Islet of Langerhans (tissue), 1 donor: ENCODE data around the gene PODXL2.
A peak's percentile ranks its signal among the peaks of the same experiment; 100 is the strongest.

Source experiments
- FAIRE-seq: peaks from one replicate; lab custom pipeline; 2011; peaks lifted over from hg19 to GRCh38; lab: Jason Lieb, UNC

Gene PODXL2

DNA sequence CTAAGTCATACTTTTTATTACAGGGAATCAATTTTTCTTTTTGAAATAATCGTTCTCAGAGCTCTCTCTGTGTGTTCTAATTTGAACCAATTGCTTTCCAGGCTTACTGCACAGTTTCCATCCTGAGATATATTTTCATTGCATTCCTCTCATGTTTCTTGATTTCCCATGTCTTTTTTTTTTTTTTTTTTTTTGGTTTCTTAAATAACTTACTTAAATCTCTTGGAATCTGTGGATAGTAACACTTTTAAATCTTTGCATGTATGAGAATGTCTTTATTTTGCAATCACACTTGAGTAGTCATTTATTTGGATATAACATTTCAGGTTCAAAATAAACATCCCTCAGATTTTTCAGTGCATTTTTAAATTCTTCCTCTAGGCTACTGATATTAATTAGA, 29.2 kb downstream of the PODXL2 start:
- peak; percentile 9 for FAIRE-seq

DNA sequence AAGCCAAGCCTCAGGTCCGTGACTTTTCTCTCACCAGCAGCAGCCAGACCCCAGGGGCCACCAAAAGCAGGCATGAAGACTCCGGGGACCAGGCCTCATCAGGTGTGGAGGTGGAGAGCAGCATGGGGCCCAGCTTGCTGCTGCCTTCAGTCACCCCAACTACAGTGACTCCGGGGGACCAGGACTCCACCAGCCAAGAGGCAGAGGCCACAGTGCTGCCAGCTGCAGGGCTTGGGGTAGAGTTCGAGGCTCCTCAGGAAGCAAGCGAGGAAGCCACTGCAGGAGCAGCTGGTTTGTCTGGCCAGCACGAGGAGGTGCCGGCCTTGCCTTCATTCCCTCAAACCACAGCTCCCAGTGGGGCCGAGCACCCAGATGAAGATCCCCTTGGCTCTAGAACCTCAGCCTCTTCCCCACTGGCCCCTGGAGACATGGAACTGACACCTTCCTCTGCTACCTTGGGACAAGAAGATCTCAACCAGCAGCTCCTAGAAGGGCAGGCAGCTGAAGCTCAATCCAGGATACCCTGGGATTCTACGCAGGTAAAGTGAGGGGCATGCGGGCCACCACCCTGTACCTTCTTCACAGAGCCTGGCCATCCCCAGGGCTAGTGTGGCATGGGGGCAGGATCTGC, 31.8 kb downstream of the PODXL2 start:
- no peak for FAIRE-seq

DNA sequence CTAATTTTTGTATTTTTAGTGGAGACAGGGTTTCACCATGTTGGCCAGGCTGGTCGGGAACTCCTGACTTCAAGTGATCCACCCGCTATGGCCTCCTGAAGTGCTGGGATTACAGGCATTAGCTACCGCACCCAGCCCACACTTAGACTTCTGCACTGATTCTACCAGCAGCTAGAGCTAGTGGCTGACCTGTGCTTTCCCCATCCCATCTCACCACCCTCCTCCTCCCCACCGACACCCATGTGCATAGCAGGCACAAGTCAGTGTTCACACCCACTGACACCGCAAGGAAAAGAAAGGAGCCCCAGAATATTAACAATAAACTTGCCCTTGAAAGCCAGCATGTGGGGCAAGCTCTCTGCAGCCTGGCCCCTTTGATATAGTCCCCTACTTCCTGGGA, 32.6 kb downstream of the PODXL2 start:
- FAIRE-seq: no peak

DNA sequence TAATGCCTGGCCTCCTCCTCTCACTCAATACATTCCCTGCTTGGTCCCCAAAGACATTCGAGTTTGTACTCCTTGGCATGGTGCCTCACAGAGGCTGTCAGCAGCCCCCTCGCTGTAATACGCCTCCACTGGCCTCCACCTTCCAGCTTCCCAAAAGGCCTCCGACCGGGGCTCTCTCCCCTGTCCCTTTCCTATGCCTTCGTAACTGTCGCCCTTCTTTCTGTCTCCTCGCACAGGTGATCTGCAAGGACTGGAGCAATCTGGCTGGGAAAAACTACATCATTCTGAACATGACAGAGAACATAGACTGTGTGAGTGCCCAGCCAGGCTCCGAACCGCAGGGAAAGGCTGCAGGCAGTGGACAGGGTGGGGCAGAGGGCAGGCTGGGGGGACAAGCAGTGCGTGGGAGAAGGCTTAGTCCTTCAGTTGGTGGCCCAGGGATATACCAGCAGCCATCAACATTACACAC, 33.0 kb downstream of the PODXL2 start:
- FAIRE-seq: no peak

DNA sequence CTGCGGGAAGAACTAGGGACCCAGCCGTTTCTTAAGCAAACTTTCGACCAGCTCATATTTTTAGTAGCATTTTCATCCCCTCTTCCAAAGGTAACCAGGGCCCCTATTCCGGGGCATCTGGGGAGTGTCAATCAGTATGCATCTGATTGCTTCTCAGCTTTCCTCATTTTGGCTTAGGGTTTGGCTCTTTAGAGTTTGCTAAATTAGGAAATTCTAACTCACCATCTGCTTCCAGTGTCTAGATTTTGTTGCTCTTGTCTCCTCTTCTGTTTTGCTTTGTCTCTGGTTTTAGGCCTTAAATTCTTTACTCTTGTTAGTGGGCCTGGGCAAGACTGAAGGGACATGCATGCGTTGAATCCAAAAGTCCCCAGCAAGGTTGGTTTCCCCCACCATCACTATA, 34.2 kb downstream of the PODXL2 start:
- FAIRE-seq: no peak

DNA sequence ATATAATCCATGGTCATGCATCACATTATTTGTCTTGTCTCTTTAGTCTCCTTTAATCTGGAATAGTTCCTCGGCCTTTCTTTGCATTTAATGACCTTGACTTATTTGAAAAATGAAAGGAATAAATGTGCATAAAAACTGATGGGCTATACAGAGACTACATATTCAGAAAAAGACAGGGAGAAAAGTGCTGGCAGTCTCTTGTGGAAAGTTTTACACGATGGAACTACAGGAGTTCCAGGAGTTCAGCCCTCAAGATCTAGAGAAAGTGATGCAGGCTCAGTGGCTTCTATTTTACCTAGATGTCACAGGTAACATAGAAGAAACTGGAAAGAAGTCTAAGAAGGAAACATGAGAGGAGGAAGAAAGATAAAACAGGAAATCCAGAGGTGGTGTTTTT, 36.2 kb downstream of the PODXL2 start:
- FAIRE-seq: no peak

DNA sequence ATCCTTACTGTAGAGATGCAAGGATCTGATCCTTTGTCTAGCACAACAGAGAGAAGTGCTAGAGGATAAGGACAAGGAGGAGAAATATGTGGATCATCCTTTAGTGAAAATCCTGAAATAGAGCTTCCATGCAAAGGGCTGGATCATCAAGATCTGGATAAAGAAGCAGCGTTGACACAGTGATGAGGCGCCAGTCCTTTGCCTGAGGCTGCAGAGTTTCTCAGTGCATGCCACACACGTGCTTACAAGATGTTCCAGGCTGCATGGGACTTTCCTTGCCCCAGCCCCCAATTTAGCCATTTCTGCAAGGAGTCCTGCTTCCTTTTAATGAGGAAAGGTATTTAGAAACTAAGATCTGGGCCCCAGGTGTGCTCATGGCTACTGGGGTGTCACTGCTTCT, 36.6 kb downstream of the PODXL2 start:
- no peak for FAIRE-seq

DNA sequence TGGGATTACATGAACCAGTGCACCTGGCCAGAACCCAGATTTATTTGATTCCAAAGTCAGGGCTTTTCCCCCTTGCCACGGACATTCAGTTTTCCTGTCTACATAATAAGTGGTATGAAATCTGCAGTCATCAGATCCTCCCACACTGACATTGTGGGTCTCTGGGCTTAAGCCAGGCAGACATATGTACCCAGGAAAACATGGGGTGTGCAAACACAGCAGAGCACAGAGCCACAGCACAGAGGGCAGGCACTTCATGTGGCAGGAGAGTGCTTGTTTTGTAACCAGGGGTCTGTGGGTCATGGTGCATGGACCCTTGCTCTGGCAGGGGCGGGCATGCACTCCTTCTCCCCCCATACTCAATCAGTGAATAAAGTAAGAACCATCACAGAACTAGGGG, 37.7 kb downstream of the PODXL2 start:
- FAIRE-seq: no peak

DNA sequence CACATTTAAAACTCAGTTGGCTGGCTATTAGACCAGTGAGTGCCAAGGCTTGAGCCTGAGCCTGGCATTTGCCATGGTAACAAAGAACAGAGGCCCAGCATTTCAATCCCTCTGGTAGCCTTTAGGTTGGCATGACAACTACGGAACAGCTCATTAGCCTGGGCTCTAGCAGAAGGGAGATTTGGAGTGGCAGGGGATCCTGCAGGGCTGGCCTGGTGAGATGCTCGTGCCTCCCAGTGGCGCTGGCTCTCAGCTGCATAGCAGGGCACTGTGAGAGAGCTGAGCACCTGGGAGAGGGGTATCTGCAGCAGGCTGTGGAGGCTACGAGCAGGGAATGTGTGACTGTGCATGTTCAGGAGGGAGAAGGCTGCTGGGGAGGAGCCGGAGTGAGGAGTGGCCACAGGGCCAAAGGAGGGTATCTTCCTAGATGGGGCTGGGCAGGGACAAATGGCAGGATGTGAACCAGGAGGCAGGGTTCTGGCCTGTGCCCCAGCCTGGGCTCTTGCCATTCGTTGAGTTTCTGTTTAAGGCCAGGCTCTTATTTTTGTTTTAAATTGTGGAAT, 38.2 kb downstream of the PODXL2 start:
- FAIRE-seq: no peak

DNA sequence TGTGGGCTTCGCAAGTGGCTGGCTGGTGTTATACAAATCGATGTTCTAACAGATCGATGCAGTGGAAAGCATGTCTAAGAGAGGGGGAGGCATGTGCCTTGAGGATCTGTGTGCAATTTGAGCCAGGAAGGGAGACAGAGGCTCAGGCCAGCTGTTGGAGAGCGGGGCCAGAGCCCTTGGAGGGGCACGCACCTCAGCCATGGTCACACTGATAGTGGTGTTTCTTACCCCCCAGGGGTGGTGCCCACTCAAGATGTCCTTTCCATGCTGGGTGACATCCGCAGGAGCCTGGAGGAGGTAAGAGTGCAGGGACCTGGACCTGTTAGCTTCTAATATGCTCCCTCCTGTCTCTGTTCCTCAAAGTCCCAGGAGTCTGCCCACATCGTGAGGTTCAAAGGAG, 39.9 kb downstream of the PODXL2 start:
- FAIRE-seq: no peak

DNA sequence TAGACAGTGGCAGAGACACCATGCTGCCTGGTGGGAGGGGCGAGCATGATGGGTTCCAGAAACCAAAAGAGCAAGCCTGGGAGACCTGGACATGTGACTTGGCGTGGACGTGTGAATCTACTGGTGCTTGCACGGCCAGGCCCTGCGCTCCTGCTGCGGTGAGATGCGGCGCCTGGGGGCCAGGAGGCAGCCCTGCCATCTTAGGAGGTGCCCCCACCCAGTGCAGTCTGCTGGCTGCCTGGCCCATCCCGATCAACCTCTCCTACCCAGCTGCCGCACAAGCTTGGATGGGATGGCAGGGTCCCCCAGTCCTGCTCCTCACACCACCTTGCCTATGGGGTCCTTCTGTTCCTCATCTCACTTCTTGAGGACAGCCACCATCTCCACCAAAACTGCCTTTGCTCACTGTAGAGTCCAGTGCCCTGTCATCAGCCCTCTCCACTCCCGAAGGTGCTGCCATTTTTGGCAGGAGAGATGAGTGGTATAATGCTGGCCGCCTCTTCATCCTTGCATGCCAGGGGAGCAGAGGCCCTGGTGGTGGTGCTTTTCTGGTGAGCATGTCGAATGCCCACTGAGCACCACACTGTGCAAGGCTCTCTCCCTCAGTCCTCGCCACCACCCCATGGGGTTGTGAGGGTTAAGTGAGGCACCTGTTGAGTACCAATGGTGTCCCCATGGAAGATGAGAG, 40.7 kb downstream of the PODXL2 start:
- no peak for FAIRE-seq

DNA sequence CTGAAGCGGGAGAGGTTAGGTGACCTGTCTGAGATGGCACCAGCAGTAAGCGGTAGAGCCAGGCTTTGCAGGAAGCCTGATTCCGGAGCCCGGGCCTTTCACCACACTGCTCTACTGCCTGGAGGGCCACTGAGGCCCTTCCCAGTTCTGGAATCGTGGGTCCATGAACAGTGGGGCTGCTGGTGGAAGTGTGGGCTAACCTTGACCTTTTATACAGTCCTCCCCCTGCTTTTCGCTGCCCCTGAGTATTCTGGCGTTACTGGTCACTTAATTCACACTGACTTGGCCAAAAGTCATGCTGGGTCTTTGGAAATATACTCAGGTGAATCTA, 41.2 kb downstream of the PODXL2 start:
- FAIRE-seq: no peak

DNA sequence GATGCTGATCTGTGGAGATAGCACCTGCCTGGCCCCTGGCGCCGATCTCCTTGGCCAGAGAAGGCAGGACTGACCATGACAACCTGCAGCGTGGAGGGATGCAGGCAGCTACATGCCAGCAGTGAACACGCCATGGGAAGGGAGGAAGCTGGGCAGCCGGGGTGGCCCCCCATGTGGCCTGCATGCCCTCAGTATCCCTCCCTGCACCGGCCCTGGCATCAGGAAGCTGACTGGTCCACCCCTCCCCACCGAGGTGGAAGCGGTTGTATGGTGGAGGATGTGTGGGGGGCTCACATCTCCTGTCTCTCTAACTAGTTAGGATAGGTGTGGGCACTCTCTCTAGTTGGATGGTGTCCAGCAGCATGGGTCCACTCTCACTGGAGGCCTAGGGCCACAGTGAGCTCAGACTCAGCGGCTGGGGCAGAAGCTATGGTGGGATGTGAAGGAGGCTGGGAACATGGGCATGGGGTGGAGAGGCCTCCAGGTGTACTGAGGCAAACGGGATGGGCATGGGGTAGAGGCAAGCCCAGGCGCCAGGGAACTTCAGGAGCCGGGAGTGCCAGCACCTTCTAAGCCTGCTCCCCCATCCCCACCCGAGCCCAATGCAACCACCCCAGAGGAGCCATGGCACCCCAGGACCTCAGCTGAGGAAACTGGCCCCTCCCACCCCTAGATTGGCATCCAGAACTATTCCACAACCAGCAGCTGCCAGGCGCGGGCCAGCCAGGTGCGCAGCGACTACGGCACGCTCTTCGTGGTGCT, 42.0 kb downstream of the PODXL2 start:
- FAIRE-seq: no peak

DNA sequence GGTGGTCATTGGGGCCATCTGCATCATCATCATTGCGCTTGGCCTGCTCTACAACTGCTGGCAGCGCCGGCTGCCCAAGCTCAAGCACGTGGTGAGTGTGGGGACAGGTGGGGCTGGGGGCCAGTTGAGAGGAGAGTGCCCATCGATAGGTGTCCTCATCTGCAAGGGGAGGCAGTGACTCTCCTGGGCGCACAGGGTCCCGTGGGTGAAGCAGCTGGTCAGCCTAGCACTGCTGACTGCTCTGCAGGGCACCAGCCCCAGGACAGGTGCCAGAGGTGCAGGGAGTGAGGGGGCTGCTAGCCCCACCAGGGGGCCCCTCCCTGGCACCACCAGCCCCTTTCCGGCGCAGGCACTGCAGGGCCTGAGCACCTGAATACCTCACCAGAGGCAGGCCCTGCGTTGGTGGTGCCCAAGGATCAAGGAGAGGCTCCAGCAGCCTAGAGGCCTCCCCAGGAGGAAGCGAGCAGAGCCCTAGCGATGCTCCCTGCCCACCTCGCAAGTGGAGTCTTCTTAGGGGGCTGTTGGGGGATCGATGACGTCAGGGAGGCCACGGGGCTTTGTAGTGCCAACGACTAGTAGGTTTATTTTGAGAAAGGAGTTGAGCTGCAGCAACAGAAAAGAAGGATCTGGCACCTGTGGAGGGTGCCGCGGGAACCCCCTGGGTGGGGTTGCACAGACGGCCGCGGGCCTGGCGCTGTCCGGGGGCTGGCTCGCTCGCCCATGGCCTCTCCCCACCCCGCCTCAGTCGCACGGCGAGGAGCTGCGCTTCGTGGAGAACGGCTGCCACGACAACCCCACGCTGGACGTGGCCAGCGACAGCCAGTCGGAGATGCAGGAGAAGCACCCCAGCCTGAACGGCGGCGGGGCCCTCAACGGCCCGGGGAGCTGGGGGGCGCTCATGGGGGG, 42.8 kb downstream of the PODXL2 start:
- FAIRE-seq: no peak

DNA sequence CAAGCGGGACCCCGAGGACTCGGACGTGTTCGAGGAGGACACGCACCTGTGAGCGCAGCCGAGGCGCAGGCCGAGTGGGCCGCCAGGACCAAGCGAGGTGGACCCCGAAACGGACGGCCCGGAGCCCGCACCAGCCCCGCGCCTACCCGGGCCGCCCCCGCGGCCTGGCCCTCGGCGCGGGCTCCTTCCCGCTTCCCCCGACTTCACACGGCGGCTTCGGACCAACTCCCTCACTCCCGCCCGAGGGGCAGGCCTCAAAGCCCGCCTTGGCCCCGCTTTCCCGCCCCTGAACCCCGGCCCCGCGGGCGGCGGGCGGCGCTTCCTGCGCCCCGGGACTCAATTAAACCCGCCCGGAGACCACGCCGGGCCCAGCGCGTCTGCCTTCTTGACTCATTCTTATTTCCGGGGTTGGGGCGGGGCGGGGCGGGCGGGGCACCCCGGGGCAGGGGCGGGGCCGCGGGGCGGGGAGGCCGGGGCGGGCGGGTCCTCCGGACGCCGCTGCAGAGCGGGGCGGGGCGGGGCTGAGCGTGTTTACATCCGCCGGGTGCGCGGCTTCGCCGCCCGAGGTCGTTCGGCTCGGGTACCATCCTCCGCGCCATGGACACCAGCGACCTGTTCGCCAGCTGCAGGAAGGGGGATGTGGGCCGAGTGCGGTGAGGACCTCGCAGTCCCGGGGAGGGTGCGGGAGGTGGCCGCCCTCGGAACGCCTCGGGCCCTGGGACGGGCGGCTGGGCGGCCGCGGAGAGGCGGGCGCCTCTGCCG, 43.6 kb downstream of the PODXL2 start, which contains the start of gene ABTB1:
Gene ABTB1, plus strand, starts transcription at position 524 of the 762 bp plus-strand sequence. Its CDS starts 74 bp downstream, at position 598.
- no peak for FAIRE-seq

DNA sequence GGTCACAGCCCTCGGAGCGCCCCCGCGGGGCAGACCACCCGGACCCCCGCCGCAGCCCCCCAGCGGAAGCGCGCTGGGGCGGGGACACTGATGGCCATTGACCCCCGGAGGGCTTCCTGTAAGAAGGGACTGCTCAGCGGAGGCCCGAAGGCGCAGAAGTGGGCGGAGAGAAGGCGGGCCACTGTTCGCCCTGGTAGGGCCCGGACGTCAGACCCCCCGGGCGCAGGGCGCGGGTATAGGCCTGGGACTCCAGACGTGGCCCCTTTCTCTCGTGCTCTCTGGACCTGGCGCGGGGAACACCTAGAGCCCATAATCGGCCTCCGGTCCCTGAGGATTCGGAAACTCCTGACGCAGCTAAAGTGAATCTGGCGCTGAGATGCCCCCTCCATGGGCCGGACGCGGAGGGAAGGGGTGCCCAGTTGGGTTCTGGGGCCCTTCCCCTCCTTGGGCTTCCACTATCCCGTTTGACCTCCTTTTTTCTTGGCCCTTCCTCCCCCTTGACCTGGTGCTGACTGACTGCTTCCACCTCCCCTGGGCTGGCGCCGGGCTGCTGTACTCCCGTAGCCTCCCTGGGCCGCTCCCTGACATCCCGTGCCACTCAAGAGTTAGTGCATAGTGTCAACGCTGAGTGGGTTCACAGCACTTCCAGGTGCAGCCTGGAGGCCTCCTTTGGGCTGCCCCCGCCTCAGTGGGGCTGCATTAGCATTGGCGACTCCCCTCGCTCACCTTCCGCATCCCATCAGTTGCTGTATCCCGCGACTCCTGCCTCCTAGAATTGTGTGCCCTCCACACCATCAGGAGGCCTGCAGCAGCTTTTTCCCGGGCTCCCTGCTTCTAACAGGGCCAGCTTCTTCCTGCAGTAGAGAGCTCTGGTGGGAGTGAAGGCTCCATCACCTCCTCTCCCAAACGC, 44.5 kb downstream of the PODXL2 start:
- no peak for FAIRE-seq

DNA sequence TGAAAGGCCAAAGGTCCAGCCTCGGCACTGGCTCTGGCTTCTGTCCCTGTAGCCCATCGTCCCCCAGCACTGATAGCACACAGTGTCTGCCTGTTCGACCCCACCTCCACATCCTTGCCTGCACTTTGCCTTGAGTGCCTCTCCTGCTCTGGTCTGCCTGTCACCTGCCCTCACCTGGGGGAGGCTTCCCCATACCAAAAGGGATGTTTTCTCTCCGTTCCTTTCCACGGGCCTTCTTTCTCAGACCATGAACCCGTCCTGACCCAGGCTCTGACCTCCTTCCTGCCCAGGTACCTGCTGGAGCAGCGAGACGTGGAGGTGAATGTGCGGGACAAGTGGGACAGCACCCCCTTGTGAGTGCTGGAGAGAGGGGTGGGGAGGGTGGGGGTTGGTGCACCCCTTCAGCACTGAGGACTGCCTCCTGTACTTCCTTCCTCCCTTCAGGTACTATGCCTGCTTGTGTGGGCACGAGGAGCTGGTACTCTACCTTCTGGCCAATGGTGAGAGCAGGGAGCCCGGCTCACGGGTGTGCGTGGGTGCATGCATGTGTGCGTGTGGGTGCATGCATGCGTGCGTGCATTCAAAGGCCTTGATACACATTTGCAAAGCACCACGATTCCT, 45.2 kb downstream of the PODXL2 start:
- FAIRE-seq: no peak

DNA sequence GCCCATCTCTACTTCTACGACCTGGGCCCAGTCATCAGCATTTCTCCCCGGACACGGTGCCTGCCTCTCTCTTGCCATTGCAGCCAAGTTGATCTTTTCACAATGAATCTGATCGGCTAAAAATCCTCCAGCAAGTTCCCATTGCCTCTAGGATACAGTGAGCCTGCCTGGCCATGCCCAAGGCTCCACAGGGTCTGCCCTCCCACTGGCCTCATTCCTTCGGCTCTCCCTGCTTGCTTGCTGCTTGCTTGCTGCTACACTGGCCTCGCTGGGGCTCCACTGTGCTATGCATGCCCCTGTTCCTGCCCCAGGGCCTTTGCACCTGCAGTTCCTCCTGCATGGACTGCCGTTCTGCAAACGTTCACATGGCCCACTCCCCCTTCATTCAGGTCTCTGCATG, 45.8 kb downstream of the PODXL2 start:
- no peak for FAIRE-seq

DNA sequence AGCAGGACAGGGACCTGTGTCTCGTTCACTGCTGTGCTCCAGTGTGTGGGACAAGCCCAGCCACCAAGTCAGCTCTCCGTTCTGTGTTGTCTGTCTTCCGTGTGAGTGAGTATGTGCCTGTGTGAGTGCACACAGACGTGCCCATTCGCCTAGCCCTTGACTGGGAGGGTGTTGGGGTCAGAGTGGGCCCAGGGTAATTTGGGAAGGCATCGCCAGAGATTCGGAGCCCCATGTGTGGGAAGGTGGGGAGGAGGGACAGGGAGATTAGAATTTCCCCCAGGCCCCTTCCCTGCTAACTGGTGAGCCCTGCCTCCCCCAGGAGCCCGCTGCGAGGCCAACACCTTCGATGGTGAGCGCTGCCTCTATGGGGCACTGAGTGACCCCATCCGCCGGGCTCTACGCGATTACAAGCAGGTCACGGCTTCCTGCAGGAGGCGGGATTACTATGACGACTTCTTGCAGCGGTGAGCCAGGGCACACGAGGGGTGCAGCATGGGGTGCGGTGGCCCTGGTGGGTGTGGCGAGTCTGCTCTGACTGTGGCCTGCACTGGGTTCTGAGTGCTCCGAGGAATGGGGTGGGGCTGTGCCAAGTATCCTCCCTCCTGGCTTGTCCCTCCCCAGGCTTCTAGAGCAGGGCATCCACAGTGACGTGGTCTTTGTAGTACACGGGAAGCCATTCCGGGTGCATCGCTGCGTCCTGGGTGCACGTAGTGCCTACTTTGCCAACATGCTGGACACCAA, 46.8 kb downstream of the PODXL2 start:
- no peak for FAIRE-seq
